Stimulated activated naive CD4-positive, alpha-beta T cell treated with Interleukin-2 at 50 U/mL for 16 hours (primary cell): ENCODE measurements around the gene MAD2L1BP.

Experiments used
- DNase-seq: peaks from one replicate; lab custom pipeline; 2025; lab: John Stamatoyannopoulos, UW

Gene MAD2L1BP

GRCh38 chr6:43667245-43668150, 31.9 kb downstream of the MAD2L1BP start:
- peak; percentile 76 for DNase-seq

GRCh38 chr6:43668151-43669028, 32.8 kb downstream of the MAD2L1BP start:
- peak; percentile 3 for DNase-seq

GRCh38 chr6:43669050-43669921, 33.6 kb downstream of the MAD2L1BP start:
- DNase-seq: no peak

- DNase-seq: peak; percentile 14
Observed at GRCh38 chr6:43669922-43670622, 34.4 kb downstream of the MAD2L1BP start.

GRCh38 chr6:43670623-43670986, 35.0 kb downstream of the MAD2L1BP start:
- no peak for DNase-seq

GRCh38 chr6:43671011-43671800, 35.6 kb downstream of the MAD2L1BP start:
- DNase-seq: no peak

- no peak for DNase-seq
Observed at GRCh38 chr6:43671801-43672690, 36.4 kb downstream of the MAD2L1BP start.

- no peak for DNase-seq
Observed at GRCh38 chr6:43673444-43674084, 37.9 kb downstream of the MAD2L1BP start.

- DNase-seq: no peak
Observed at GRCh38 chr6:43674291-43674690, 38.7 kb downstream of the MAD2L1BP start.

- no peak for DNase-seq
Observed at GRCh38 chr6:43674921-43675320, 39.3 kb downstream of the MAD2L1BP start.

GRCh38 chr6:43676962-43677606, 41.4 kb downstream of the MAD2L1BP start:
- DNase-seq: no peak

- DNase-seq: no peak
Observed at GRCh38 chr6:43677759-43678158, 42.1 kb downstream of the MAD2L1BP start.

GRCh38 chr6:43678341-43678740, 42.7 kb downstream of the MAD2L1BP start:
- no peak for DNase-seq

- no peak for DNase-seq
Observed at GRCh38 chr6:43679057-43679456, 43.4 kb downstream of the MAD2L1BP start.

- DNase-seq: no peak
Observed at GRCh38 chr6:43680308-43681200, 44.9 kb downstream of the MAD2L1BP start.

GRCh38 chr6:43681303-43681702, 45.7 kb downstream of the MAD2L1BP start:
- no peak for DNase-seq

- DNase-seq: no peak
Observed at GRCh38 chr6:43682724-43683429, 47.2 kb downstream of the MAD2L1BP start.
